OCI-LY3 (cell line): ENCODE measurements around the gene MSMP.

Experiments used
- H2AFZ ChIP-seq: fragments of 200-600, 300-600 bp; shearing (Covaris generic); 2 replicates; pipeline ENCODE4 v1.6.0; 2014; ENCODE audit warnings: antibody characterized with exemption, low read depth, low read length
- H3K27ac ChIP-seq: fragments of 200-600, 300-600 bp; sonication (generic); 2 replicates; pipeline ENCODE4 v1.5.1; 2014; ENCODE audit warnings: mild to moderate bottlenecking, low read length, moderate library complexity, mixed read lengths
- H3K27me3 ChIP-seq: fragments of 200-600, 300-600 bp; sonication (generic); 2 replicates; pipeline ENCODE4 v1.6.1; 2014; ENCODE audit warnings: low read depth, low read length, mixed read lengths
- H3K36me3 ChIP-seq: fragments of 200-600, 300-600 bp; sonication (generic); replicated peaks from 2 replicates; pipeline ENCODE3; 2014; ENCODE audit warnings: low read depth, low read length, mixed read lengths
- H3K4me1 ChIP-seq: fragments of 300-600, 200-600 bp; sonication (generic); 2 replicates; pipeline ENCODE4 v1.6.1; 2014; ENCODE audit warnings: low read length, mixed read lengths
- H3K4me2 ChIP-seq: fragments of 200-600, 300-600 bp; sonication (generic); 2 replicates; pipeline ENCODE4 v1.6.1; 2014; ENCODE audit warnings: low read length, mixed read lengths
- H3K4me3 ChIP-seq: fragments of 300-600, 200-600 bp; sonication (generic); 2 replicates; pipeline ENCODE4 v1.5.1; 2014; ENCODE audit warnings: antibody characterized with exemption, mild to moderate bottlenecking, low read length, moderate library complexity
- H3K79me2 ChIP-seq: fragments of 300-600, 200-600 bp; shearing (Covaris generic); 2 replicates; pipeline ENCODE4 v1.6.1; 2014; ENCODE audit warnings: mild to moderate bottlenecking, low read length, mixed read lengths
- H3K9ac ChIP-seq: fragments of 300-600, 200-600 bp; shearing (Covaris generic); 2 replicates; pipeline ENCODE4 v1.6.0; 2014; ENCODE audit warnings: mild to moderate bottlenecking, low read length, moderate library complexity
- H3K9me3 ChIP-seq: fragments of 200-600, 300-600 bp; shearing (Covaris generic); 2 replicates; pipeline ENCODE4 v1.6.1; 2014; ENCODE audit warnings: low read length, mixed read lengths; ENCODE audit not compliant: insufficient read depth
- H4K20me1 ChIP-seq: fragments of 200-600, 300-600 bp; sonication (generic); 2 replicates; pipeline ENCODE4 v1.6.1; 2016; ENCODE audit warnings: low read length, mixed read lengths; ENCODE audit not compliant: insufficient read depth
- EZH2phosphoT487 ChIP-seq: fragments of 200-600 bp; shearing (Covaris generic); IDR thresholded peaks from 2 replicates; pipeline ENCODE4 v1.6.1; 2018; ENCODE audit warnings: antibody characterized with exemption, mixed run types, low read depth
- TF ChIP-seq, protein P1 (sequence below): fragments of 200-600, 300-600 bp; sonication (generic); IDR thresholded peaks from 2 replicates; pipeline ENCODE4 v1.5.1; 2014; ENCODE audit warnings: antibody characterized with exemption, low read length, low read depth

The MSMP gene

DNA sequence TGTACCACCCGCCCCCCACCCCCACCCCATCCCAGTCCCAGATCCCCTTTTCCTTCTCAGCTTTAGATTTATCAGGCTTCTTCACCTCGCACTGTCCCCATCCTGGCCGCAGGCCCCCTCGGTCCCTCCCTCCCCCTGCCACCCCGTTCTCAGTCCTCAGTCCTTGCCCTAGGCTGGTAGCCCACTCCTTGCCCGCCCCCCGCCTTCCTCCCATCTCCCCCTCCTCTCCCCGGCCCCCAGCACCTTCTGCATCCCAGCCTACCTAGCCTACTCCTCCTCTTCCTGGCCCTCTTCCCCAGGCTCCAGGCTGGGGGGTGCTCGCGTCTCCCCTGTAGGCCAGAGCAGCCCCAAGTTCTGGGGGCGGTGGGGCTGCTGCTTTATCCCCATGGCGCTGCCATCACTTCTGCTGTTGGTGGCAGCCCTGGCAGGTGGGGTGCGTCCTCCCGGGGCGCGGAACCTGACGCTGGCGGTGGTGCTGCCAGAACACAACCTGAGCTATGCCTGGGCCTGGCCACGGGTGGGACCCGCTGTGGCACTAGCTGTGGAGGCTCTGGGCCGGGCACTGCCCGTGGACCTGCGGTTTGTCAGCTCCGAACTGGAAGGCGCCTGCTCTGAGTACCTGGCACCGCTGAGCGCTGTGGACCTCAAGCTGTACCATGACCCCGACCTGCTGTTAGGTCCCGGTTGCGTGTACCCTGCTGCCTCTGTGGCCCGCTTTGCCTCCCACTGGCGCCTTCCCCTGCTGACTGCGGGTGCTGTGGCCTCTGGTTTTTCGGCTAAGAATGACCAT lies 38.1 kb upstream of the MSMP start:
- Histone ChIP-seq H3K9me3 (no peaks in the 10 kb centered on the region), H3K27ac (no peak overlapping the region), H3K36me3 (no peaks in the 10 kb centered on the region), H3K27me3 (no peaks in the 10 kb centered on the region), H3K4me3 (no peak overlapping the region), H3K4me1 (peaks cover 37% of the 10 kb centered on the region), H3K9ac (no peak overlapping the region), H3K79me2 (no peaks in the 10 kb centered on the region), H4K20me1 (no peaks in the 10 kb centered on the region), H3K4me2 (0 out of 2 replicates have a peak overlapping the region, but pooled peaks have one; percentile 49), H2AFZ (no peak overlapping the region)
- TF ChIP-seq, protein P1, sequence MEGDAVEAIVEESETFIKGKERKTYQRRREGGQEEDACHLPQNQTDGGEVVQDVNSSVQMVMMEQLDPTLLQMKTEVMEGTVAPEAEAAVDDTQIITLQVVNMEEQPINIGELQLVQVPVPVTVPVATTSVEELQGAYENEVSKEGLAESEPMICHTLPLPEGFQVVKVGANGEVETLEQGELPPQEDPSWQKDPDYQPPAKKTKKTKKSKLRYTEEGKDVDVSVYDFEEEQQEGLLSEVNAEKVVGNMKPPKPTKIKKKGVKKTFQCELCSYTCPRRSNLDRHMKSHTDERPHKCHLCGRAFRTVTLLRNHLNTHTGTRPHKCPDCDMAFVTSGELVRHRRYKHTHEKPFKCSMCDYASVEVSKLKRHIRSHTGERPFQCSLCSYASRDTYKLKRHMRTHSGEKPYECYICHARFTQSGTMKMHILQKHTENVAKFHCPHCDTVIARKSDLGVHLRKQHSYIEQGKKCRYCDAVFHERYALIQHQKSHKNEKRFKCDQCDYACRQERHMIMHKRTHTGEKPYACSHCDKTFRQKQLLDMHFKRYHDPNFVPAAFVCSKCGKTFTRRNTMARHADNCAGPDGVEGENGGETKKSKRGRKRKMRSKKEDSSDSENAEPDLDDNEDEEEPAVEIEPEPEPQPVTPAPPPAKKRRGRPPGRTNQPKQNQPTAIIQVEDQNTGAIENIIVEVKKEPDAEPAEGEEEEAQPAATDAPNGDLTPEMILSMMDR = no peak
- no peak for TF ChIP-seq EZH2phosphoT487

DNA sequence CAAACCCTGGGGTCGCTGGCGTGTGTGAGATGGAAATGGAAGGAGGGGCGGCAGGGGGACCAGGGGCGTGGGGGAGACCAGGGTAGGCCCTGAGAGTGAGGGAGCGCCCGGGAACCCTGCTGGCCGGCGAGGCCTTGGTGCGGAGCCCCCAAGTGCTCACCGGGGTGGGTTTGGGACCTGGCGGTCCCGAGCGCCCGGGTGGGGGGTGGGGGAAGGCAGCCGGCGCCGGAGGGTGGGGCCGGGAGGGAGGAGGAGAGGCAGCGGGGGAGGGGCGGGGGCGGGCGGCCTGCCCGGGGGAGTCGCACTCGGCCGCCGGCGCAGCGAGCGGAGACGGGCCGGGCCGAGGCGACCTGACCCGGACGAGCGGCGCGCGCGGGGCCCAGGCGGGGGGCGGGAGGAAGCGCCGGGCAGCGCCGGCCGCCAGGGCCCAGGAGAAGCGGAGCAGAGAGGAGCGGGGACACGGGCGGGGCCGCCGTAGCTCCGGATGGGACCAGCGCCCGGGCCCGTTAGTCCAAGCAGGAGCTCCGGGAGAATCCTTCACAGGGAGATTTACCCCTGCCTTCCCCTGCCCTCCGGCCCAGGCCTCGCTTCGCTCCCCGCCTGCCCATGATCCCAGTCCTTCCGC lies 37.3 kb upstream of the MSMP start, which contains the start of gene NPR2:
NPR2 (plus strand) TSS at position 295 of the 625 bp plus-strand sequence. CDS start 818 bp downstream, outside the sequence.
- H4K20me1 ChIP-seq = no peaks in the 10 kb centered on the region
- H3K4me2 ChIP-seq = peak within 1 kb of the TSS; percentile 51
- H3K27me3 ChIP-seq = no peaks in the 10 kb centered on the region
- peak within 1 kb of the TSS; percentile 66 for H3K4me3 ChIP-seq
- H3K27ac ChIP-seq = no peak within 1 kb of the TSS
- no peak within 1 kb of the TSS for H2AFZ ChIP-seq
- no peaks in the 10 kb centered on the region for H3K79me2 ChIP-seq
- H3K36me3 ChIP-seq = no peaks in the 10 kb centered on the region
- H3K9ac ChIP-seq = no peak within 1 kb of the TSS
- peaks cover 37% of the 10 kb centered on the region for H3K4me1 ChIP-seq
- TF ChIP-seq, protein P1 = no peak
- TF ChIP-seq EZH2phosphoT487 = no peak
- H3K9me3 ChIP-seq = no peaks in the 10 kb centered on the region

DNA sequence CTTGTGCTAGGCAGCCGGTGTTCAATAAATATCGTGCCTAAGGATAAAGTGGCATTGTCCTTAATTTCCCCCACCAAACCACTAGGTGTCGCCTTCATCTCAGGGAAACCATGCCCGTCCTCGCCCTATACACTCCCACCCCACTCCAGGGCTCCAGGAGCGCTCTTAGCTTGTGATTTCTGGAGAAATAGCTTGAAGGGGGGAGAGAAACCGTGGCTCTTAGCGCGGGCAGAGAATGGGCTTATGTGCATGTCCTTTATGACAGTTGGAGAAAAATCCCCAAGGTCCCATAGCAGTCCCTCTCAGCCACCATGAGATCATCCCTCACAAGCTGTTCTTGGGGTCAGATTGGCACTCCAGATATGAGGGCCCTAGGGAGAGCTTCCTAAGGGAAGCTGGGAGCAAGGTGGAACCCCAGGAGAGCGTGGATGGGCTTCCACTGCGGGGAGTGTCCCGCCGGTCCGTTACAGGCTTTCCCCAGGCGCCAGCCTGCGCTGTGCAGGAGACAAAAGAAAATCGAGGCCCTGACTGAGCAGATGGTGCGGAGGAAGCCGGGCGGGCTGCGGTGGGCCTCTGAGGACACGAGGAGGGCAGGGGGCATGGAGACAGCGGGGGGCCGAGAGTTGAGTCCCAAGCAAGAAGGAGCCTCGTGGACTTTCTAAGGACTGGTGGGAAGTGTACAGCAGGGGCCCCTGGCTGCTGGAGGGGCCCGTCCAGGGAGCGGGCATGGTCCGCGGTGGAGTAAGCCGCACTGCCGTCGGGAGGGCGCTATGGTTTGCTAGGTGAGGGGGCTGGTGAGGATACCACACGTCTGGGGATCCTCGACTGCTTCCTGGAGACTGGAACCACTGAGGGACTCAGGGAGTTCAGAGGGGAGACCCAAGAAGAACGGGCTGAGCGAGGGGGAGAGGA lies 36.6 kb upstream of the MSMP start:
- Histone ChIP-seq H3K79me2 (no peaks in the 10 kb centered on the region), H2AFZ (no peak overlapping the region), H3K27me3 (no peaks in the 10 kb centered on the region), H3K4me2 (peak overlapping the region; percentile 51), H3K4me1 (peaks cover 40% of the 10 kb centered on the region), H3K4me3 (peak overlapping the region; percentile 49), H3K9ac (no peak overlapping the region), H4K20me1 (no peaks in the 10 kb centered on the region), H3K9me3 (no peaks in the 10 kb centered on the region), H3K27ac (no peak overlapping the region), H3K36me3 (no peaks in the 10 kb centered on the region)
- no peak for TF ChIP-seq EZH2phosphoT487
- TF ChIP-seq, protein P1 = peak; percentile 92

DNA sequence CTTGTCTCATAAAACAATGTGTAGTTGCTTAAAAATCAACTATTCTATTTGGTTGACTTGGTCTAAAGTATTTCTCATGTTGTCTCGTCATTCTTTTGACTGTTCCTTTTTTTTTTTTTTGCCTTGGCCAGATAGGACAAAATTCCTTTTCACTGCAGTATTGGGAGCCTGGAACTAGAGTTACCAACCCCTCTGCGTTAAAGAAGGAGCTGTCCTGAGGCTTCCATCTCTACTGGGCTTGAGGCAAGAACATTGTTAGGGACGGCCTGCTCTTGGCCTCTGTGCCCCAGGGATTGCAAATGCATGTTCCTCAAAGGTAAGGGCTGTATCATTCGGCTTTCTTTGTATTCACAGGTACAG lies 35.9 kb upstream of the MSMP start:
- Histone ChIP-seq H3K4me1 (peaks cover 47% of the 10 kb centered on the region), H3K27me3 (no peaks in the 10 kb centered on the region), H4K20me1 (no peaks in the 10 kb centered on the region), H3K9me3 (no peaks in the 10 kb centered on the region), H3K9ac (no peak overlapping the region), H3K4me3 (no peak overlapping the region), H3K79me2 (no peaks in the 10 kb centered on the region), H3K27ac (no peak overlapping the region), H2AFZ (no peak overlapping the region), H3K4me2 (no peak overlapping the region), H3K36me3 (no peaks in the 10 kb centered on the region)
- TF ChIP-seq EZH2phosphoT487 = no peak
- TF ChIP-seq, protein P1 = no peak
